ENCODE results near the gene KLK1. TPM values are rescaled to one million over a fixed set of nuclear protein-coding genes. Genes with fewer than 3 reads are reported as not detected.

KLK1 gene
- total RNA-seq, 2 experiments from 2014 or later: 0.59 to 0.73 TPM

GRCh38 chr19:50833117-50833801 is 9.7 kb upstream of the KLK1 start, which contains the start of gene KLK15:
Gene KLK15 (minus strand): TSS chr19:50833574. CDS start chr19:50831492, 2,082 bp downstream.
- no peak within 1 kb of the TSS for H3K4me3 Mint-ChIP-seq
- no peak within 1 kb of the TSS for H3K27ac Mint-ChIP-seq
- ChIA-PET CTCF (no interaction called here), POLR2A (no interaction called here)
- H3K27me3 Mint-ChIP-seq: peaks cover 46% of the 10 kb centered on the region
- no peaks in the 10 kb centered on the region for H3K36me3 Mint-ChIP-seq
- H3K4me1 Mint-ChIP-seq (ENCODE audit: low read depth): peaks cover 3% of the 10 kb centered on the region
- no peak for DNase-seq
- intact Hi-C loops (cut with micrococcal nuclease): no loop called here
- no peaks in the 10 kb centered on the region for H3K9me3 Mint-ChIP-seq

- Mint-ChIP-seq H3K4me3 (no peak overlapping the region), H3K9me3 (no peaks in the 10 kb centered on the region), H3K27me3 (peaks cover 46% of the 10 kb centered on the region), H3K36me3 (no peaks in the 10 kb centered on the region), H3K4me1 (ENCODE audit: low read depth) (peaks cover 3% of the 10 kb centered on the region), H3K27ac (no peak overlapping the region)
- intact Hi-C loops (cut with micrococcal nuclease): no loop called here
- ChIA-PET POLR2A (no interaction called here), CTCF (no interaction called here)
- DNase-seq: no peak
These were observed 9.1 kb upstream of the KLK1 start for GRCh38 chr19:50832666-50833065.

- H3K36me3 Mint-ChIP-seq: no peaks in the 10 kb centered on the region
- peaks cover 44% of the 10 kb centered on the region for H3K27me3 Mint-ChIP-seq
- peaks cover 3% of the 10 kb centered on the region for H3K4me1 Mint-ChIP-seq (ENCODE audit: low read depth)
- no peak overlapping the region for H3K4me3 Mint-ChIP-seq
- intact Hi-C loops (cut with micrococcal nuclease): no loop called here
- H3K9me3 Mint-ChIP-seq: no peaks in the 10 kb centered on the region
- H3K27ac Mint-ChIP-seq: no peak overlapping the region
- no peak for DNase-seq
- CTCF ChIA-PET: no interaction called here
- POLR2A ChIA-PET: no interaction called here
These were observed 7.4 kb upstream of the KLK1 start for GRCh38 chr19:50831026-50831396.

- Mint-ChIP-seq H3K36me3 (no peaks in the 10 kb centered on the region), H3K4me3 (no peak overlapping the region), H3K9me3 (no peaks in the 10 kb centered on the region), H3K27me3 (peaks cover 43% of the 10 kb centered on the region), H3K4me1 (ENCODE audit: low read depth) (peaks cover 3% of the 10 kb centered on the region), H3K27ac (no peak overlapping the region)
- DNase-seq: no peak
- POLR2A ChIA-PET: no interaction called here
- intact Hi-C loops (cut with micrococcal nuclease): no loop called here
- CTCF ChIA-PET: no interaction called here
These were observed 6.9 kb upstream of the KLK1 start for GRCh38 chr19:50830266-50831025.

GRCh38 chr19:50829801-50830200 is 6.2 kb upstream of the KLK1 start:
- H3K4me3 Mint-ChIP-seq: no peak overlapping the region
- CTCF ChIA-PET: no interaction called here
- no peaks in the 10 kb centered on the region for H3K4me1 Mint-ChIP-seq (ENCODE audit: low read depth)
- no peaks in the 10 kb centered on the region for H3K36me3 Mint-ChIP-seq
- POLR2A ChIA-PET: no interaction called here
- intact Hi-C loops (cut with micrococcal nuclease): no loop called here
- no peaks in the 10 kb centered on the region for H3K9me3 Mint-ChIP-seq
- H3K27me3 Mint-ChIP-seq: peaks cover 41% of the 10 kb centered on the region
- H3K27ac Mint-ChIP-seq: no peak overlapping the region
- DNase-seq: no peak

GRCh38 chr19:50827476-50827875 is 3.9 kb upstream of the KLK1 start:
- Mint-ChIP-seq H3K27ac (no peak overlapping the region), H3K27me3 (peaks cover 39% of the 10 kb centered on the region), H3K36me3 (no peaks in the 10 kb centered on the region)

GRCh38 chr19:50826492-50827240 is 3.1 kb upstream of the KLK1 start:
- peaks cover 47% of the 10 kb centered on the region for H3K27me3 Mint-ChIP-seq
- no peak overlapping the region for H3K27ac Mint-ChIP-seq
- H3K36me3 Mint-ChIP-seq: no peaks in the 10 kb centered on the region
- CTCF ChIA-PET: no interaction called here
- no peak overlapping the region for H3K4me3 Mint-ChIP-seq
- POLR2A ChIA-PET: no interaction called here
- no peak for DNase-seq
- H3K9me3 Mint-ChIP-seq: no peaks in the 10 kb centered on the region
- intact Hi-C loops (cut with micrococcal nuclease): no loop called here
- no peaks in the 10 kb centered on the region for H3K4me1 Mint-ChIP-seq (ENCODE audit: low read depth)

More at GRCh38 chr19:50827476-50827875, 3.9 kb upstream of the KLK1 start:
- Mint-ChIP-seq H3K4me1 (ENCODE audit: low read depth) (no peaks in the 10 kb centered on the region), H3K9me3 (no peaks in the 10 kb centered on the region), H3K4me3 (no peak overlapping the region)
- ChIA-PET CTCF (no interaction called here), POLR2A (no interaction called here)
- intact Hi-C loops (cut with micrococcal nuclease): no loop called here
- DNase-seq: no peak

GRCh38 chr19:50822661-50823208 is 852 bp downstream of the KLK1 start:
- CTCF ChIA-PET: no interaction called here

GRCh38 chr19:50821622-50822021 is 2.0 kb downstream of the KLK1 start:
- Mint-ChIP-seq H3K27ac (no peak overlapping the region), H3K36me3 (no peaks in the 10 kb centered on the region), H3K4me1 (ENCODE audit: low read depth) (peaks cover 36% of the 10 kb centered on the region), H3K9me3 (no peaks in the 10 kb centered on the region), H3K4me3 (no peak overlapping the region), H3K27me3 (peaks cover 60% of the 10 kb centered on the region)
- DNase-seq: no peak
- intact Hi-C loops (cut with micrococcal nuclease): no loop called here
- ChIA-PET CTCF (interaction anchor here (1.7 kb wide), 1 partner anchor 100 kb away, joined by 5 read pairs; no protein-coding TSS in a partner anchor), POLR2A (interaction anchor here (0.5 to 2.2 kb wide), 2 partner anchors 25 to 436 kb away, joined by 3 to 9 read pairs; no protein-coding TSS in a partner anchor)

More at GRCh38 chr19:50822661-50823208, 852 bp downstream of the KLK1 start:
- intact Hi-C loops (cut with micrococcal nuclease): no loop called here
- POLR2A ChIA-PET: no interaction called here
- H3K36me3 Mint-ChIP-seq: no peaks in the 10 kb centered on the region
- H3K27ac Mint-ChIP-seq: no peak overlapping the region
- no peaks in the 10 kb centered on the region for H3K9me3 Mint-ChIP-seq
- peaks cover 62% of the 10 kb centered on the region for H3K27me3 Mint-ChIP-seq
- H3K4me3 Mint-ChIP-seq: no peak overlapping the region
- DNase-seq: no peak
- peaks cover 26% of the 10 kb centered on the region for H3K4me1 Mint-ChIP-seq (ENCODE audit: low read depth)

GRCh38 chr19:50821248-50821612 is 2.4 kb downstream of the KLK1 start:
- Mint-ChIP-seq H3K9me3 (no peaks in the 10 kb centered on the region), H3K4me1 (ENCODE audit: low read depth) (peaks cover 40% of the 10 kb centered on the region), H3K27me3 (peaks cover 59% of the 10 kb centered on the region), H3K27ac (no peak overlapping the region), H3K4me3 (no peak overlapping the region), H3K36me3 (no peaks in the 10 kb centered on the region)
- ChIA-PET POLR2A (interaction anchor here (2.2 kb wide), 1 partner anchor 25 kb away, joined by 9 read pairs; no protein-coding TSS in a partner anchor), CTCF (interaction anchor here (1.7 kb wide), 1 partner anchor 101 kb away, joined by 5 read pairs; no protein-coding TSS in a partner anchor)
- intact Hi-C loops (cut with micrococcal nuclease): no loop called here
- DNase-seq: no peak

GRCh38 chr19:50820549-50821247 is 2.9 kb downstream of the KLK1 start:
- POLR2A ChIA-PET: interaction anchor here (0.9 to 2.2 kb wide), 3 partner anchors 11 to 24 kb away, joined by 3 to 9 read pairs (median 4); no protein-coding TSS in a partner anchor
- no peak for DNase-seq
- Mint-ChIP-seq H3K4me3 (peak overlapping the region; percentile 1), H3K4me1 (ENCODE audit: low read depth) (peaks cover 41% of the 10 kb centered on the region), H3K27me3 (peaks cover 60% of the 10 kb centered on the region), H3K36me3 (no peaks in the 10 kb centered on the region), H3K27ac (no peak overlapping the region), H3K9me3 (no peaks in the 10 kb centered on the region)
- intact Hi-C loops (cut with micrococcal nuclease): no loop called here
- CTCF ChIA-PET: interaction anchor here (1.7 kb wide), 1 partner anchor 101 kb away, joined by 5 read pairs; no protein-coding TSS in a partner anchor

Data from activated CD4-positive, alpha-beta memory T cell treated with anti-CD3 and anti-CD28 coated beads for 36 hours (primary cell).